ENCODE data around the gene EVI5.

DNA sequence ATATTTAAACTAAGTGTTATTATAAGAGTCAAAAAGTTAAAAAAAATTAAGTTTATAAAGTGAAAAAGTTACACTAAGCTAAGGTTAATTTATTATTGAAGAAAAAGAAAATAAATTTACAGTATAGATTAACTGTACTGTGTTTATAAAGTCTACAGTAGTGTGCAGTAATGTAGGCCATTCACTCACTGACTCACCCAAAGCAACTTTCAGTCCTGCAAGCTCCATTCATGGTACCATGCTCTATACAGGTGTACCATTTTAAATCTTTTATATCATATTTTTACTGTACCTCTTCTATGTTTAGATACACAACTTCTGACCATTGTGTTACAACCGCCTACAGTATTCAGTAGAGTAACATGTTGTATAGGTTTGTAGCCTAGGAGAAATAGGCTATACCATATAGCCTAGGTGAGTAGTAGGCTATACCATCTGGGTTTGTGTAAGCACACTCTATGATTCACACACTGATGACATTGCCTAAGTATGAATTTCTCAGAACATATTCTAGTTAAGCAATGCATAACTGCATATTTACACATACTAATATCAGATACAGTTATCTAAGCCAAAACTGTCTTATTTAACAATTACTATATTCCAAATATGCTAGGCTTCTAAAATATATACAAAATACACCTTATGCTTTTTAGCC is 217.6 kb downstream of the EVI5 start:
- TF ChIP-seq ARNT (IDR thresholded peaks at IDR 0.05) (no peak), NFRKB (IDR thresholded peaks at IDR 0.05) (no peak), ZNF384 (IDR thresholded peaks at IDR 0.05) (no peak), FOXK2 (IDR thresholded peaks at IDR 0.05) (no peak), ELF4 (IDR thresholded peaks at IDR 0.05) (no peak), TARDBP (IDR thresholded peaks at IDR 0.05) (no peak), FOXM1 (IDR thresholded peaks at IDR 0.05; ENCODE audit: borderline replicate concordance) (no peak), SP1 (IDR thresholded peaks at IDR 0.05) (no peak), SUZ12 (IDR thresholded peaks at IDR 0.05) (no peak), FOXA1 (IDR thresholded peaks at IDR 0.05) (no peak), BHLHE40 (IDR thresholded peaks at IDR 0.05; ENCODE audit: borderline replicate concordance) (no peak)

Measured in HEK293T (cell line).